Urinary bladder (tissue), 4 donors: ENCODE data around the gene SCAP. TPM values are rescaled to one million over a fixed set of nuclear protein-coding genes. Genes with fewer than 3 reads are reported as not detected.

Source experiments
- DNase-seq: peaks from one replicate; pipeline ENCODE4 v3.0.0-alpha.2; 2015; ENCODE audit errors: extremely low spot score
- H3K27ac ChIP-seq: one replicate; pipeline ENCODE4 v1.5.1; 2013; ENCODE audit warnings: low read depth, mild to moderate bottlenecking, moderate library complexity
- H3K36me3 ChIP-seq: one replicate; pipeline ENCODE4 v1.6.1; 2013; ENCODE audit warnings: mild to moderate bottlenecking, moderate library complexity; ENCODE audit not compliant: insufficient read depth
- H3K4me1 ChIP-seq: one replicate; pipeline ENCODE4 v1.6.1; 2013; ENCODE audit warnings: mild to moderate bottlenecking, moderate library complexity; ENCODE audit not compliant: insufficient read depth
- H3K4me3 ChIP-seq: one replicate; pipeline ENCODE4 v1.5.1; 2013; ENCODE audit warnings: low read depth, low read length
- WGBS: extraction: QIAGEN DNeasy Blood & Tissue Kit; methylation state at CpG from one replicate; pipeline ENCODE4 v1.1.7; 2013; 5-methylcytosine and 5-hydroxymethylcytosine counted together
- polyA plus RNA-seq: library from polyadenylated mRNA; stranded (reverse); fragments of 200-250 nt; gene quantifications from one replicate; pipeline ENCODE4 v1.2.3, GENCODE V29; 2013
- total RNA-seq: library from RNA; depleted of rRNA; stranded (reverse); fragments of >200 nt; gene quantifications from one replicate; pipeline ENCODE4 v1.2.3, GENCODE V29; 2014
- donor health status: healthy with polysubstance abuse.
- donor health status: healthy.

SCAP gene
- total and polyA plus RNA-seq, 2 donors = 44.5 to 64.4 TPM

GRCh38 chr3:47433796-47434195 lies 41.9 kb downstream of the SCAP start:
- 91% methylated on average over 3 of the region's 3 CpGs for WGBS
- peaks cover 3% of the 10 kb centered on the region for H3K36me3 ChIP-seq
- DNase-seq = no peak
- no peak overlapping the region for H3K4me3 ChIP-seq
- H3K27ac ChIP-seq = no peak overlapping the region
- H3K4me1 ChIP-seq = no peaks in the 10 kb centered on the region

GRCh38 chr3:47432673-47433072 lies 43.1 kb downstream of the SCAP start:
- H3K36me3 ChIP-seq = peaks cover 3% of the 10 kb centered on the region
- no peak overlapping the region for H3K27ac ChIP-seq
- H3K4me1 ChIP-seq = no peaks in the 10 kb centered on the region
- no peak overlapping the region for H3K4me3 ChIP-seq
- DNase-seq = no peak
- 97% methylated on average over 2 of the region's 2 CpGs for WGBS

- H3K27ac ChIP-seq = no peak overlapping the region
- H3K4me1 ChIP-seq = no peaks in the 10 kb centered on the region
- H3K4me3 ChIP-seq = no peak overlapping the region
- 73% methylated on average over 3 of the region's 3 CpGs for WGBS
- no peak for DNase-seq
- H3K36me3 ChIP-seq = peaks cover 3% of the 10 kb centered on the region
Measured at GRCh38 chr3:47431225-47431624, 44.5 kb downstream of the SCAP start.

- WGBS = 90% methylated on average over 7 of the region's 7 CpGs
- Histone ChIP-seq H3K36me3 (peaks cover 3% of the 10 kb centered on the region), H3K4me1 (no peaks in the 10 kb centered on the region), H3K27ac (no peak overlapping the region), H3K4me3 (no peak overlapping the region)
- no peak for DNase-seq
Measured at GRCh38 chr3:47430606-47431005, 45.1 kb downstream of the SCAP start.

DNA sequence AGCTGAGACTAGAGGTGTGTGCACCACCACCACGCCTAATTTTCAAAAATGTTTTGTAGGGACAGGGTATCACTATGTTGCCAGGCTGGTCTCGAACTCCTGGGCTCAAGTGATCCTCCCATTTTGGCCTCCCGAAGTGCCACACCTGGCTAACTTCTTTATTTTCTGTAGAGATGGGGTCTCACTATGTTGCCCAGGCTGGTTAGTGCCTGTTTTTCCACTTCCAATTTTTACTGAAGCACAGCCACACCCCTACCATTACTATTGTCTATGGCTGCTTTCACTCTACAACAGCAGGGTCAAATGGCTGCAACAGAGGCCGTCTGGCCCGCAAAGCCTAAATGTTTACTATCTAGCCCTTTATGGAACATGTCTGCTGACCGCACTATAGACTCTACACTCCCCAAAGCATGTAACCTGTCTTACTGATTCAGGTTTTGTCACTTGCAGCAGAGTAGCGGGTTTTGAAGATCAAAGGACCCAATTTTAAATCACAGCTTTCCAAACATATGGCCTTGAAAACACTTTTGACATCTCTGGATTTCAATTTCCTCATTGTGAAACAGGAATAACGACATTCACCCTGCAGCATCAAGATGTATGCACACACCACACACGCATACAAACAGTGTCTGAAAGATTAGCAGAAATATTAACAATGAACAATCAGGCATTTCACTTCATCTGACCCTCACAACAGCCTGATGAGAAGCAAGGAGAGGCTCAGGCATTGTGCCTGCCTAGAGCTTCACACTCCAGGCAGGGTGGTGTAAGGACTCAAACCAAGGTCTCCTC lies 46.1 kb downstream of the SCAP start:
- no peak overlapping the region for H3K27ac ChIP-seq
- DNase-seq = no peak
- H3K36me3 ChIP-seq = peaks cover 3% of the 10 kb centered on the region
- no peaks in the 10 kb centered on the region for H3K4me1 ChIP-seq
- WGBS = 93% methylated on average over 9 of the region's 9 CpGs
- H3K4me3 ChIP-seq = no peak overlapping the region

DNA sequence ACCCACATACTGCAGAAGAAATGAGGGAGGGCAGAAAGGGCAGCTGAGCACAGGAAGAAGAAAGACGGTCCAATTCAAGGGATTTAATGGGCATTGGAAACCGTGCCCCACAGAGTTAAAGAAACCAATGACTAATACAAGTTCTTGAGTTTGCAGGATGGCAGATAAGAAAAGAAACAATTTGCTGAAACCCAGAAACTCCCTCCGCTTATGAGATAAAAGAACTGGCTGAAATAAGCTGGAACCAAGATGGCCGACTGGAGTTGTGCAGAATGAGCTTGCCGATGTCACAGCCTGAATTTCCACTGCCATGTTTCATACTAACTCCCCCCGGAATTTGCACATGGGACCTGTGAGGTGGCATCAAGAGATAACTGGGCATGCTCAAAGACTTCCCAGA lies 47.1 kb downstream of the SCAP start:
- Histone ChIP-seq H3K4me1 (no peaks in the 10 kb centered on the region), H3K27ac (no peak overlapping the region), H3K36me3 (peaks cover 1% of the 10 kb centered on the region), H3K4me3 (no peak overlapping the region)
- WGBS = 91% methylated on average over 6 of the region's 6 CpGs
- no peak for DNase-seq

DNA sequence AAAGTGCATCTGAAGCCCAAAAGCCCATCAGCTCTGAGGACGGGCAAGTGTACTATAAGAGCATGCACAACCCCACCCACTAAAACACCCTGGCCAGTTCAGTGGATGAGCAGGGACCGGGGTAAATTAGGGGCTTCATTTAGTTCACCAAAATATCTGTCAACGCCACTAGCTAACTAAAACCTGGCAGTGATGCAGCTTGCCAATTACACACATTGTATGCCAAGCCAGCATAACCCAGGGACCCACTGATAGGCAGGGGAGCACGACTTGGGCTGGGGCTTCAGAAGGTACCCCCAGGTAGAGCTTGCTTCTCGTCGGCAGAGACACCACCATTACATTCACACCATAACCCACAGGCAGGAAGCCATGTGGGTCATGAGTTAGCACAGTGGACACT lies 47.9 kb downstream of the SCAP start:
- Histone ChIP-seq H3K4me1 (no peaks in the 10 kb centered on the region), H3K4me3 (no peak overlapping the region), H3K27ac (no peak overlapping the region), H3K36me3 (no peaks in the 10 kb centered on the region)
- no peak for DNase-seq
- WGBS = 92% methylated on average over 6 of the region's 6 CpGs

GRCh38 chr3:47425959-47426358 lies 49.8 kb downstream of the SCAP start:
- Histone ChIP-seq H3K4me3 (no peak overlapping the region), H3K27ac (no peak overlapping the region), H3K4me1 (no peaks in the 10 kb centered on the region), H3K36me3 (no peaks in the 10 kb centered on the region)
- 92% methylated on average over 9 of the region's 9 CpGs for WGBS
- no peak for DNase-seq

GRCh38 chr3:47425383-47425778 lies 50.4 kb downstream of the SCAP start:
- Histone ChIP-seq H3K36me3 (no peaks in the 10 kb centered on the region), H3K27ac (no peak overlapping the region), H3K4me3 (no peak overlapping the region), H3K4me1 (no peaks in the 10 kb centered on the region)
- WGBS = 85% methylated on average over 11 of the region's 11 CpGs
- no peak for DNase-seq

- Histone ChIP-seq H3K4me3 (no peak overlapping the region), H3K27ac (no peak overlapping the region), H3K36me3 (no peaks in the 10 kb centered on the region), H3K4me1 (no peaks in the 10 kb centered on the region)
- no peak for DNase-seq
- WGBS = 81% methylated on average over 15 of the region's 15 CpGs
Measured at GRCh38 chr3:47424434-47425382, 51.0 kb downstream of the SCAP start.

DNA sequence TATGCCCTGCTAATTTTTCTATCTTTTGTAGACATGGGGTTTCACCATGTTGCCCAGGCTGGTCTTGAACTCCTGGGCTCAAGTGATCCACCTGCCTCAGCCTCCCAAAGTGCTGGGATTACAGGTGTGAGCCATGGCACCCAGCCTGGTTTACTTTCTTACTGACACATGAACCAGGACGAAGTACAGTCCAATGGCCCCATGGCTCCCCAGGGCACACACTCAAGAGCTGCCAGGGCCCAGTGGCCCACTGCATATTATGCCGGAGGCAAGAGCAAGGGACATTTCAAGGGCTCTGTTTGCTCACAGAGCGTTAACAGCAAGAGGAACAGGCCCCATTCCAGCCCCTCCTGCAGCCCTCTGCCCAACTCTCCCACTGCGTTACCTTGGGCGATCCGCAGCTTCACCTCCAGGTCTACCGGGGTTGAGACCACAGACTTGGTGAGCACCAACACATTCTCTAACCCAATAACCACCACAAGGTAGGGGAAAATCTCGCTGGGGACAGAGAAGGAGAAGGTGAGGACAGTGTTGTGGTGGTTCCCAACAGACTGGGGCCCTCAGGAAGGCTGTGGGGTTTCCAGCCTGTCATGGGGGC lies 52.1 kb downstream of the SCAP start:
- DNase-seq = no peak
- Histone ChIP-seq H3K27ac (no peak overlapping the region), H3K36me3 (peaks cover 2% of the 10 kb centered on the region), H3K4me3 (no peak overlapping the region), H3K4me1 (no peaks in the 10 kb centered on the region)
- 95% methylated on average over 8 of the region's 8 CpGs for WGBS

DNA sequence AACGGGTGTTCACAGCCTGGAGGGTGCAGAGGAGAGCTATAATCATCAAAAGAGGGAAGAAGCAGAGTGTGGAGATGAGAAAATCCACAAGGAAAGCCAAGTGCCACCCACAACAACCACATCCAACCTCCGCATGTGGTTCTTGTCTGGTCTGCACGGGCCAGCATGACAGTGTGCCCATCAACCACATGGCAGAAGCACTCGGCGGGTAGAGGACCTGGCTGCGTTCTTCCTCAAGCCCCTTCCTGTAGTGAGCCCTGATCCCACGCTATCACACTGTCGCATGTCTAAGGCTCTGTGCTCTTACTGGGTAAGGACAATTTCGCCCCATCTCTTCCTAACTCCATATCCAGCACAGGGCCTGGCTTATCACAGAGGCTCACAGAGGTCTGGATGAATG lies 53.0 kb downstream of the SCAP start:
- H3K4me1 ChIP-seq = no peaks in the 10 kb centered on the region

DNA sequence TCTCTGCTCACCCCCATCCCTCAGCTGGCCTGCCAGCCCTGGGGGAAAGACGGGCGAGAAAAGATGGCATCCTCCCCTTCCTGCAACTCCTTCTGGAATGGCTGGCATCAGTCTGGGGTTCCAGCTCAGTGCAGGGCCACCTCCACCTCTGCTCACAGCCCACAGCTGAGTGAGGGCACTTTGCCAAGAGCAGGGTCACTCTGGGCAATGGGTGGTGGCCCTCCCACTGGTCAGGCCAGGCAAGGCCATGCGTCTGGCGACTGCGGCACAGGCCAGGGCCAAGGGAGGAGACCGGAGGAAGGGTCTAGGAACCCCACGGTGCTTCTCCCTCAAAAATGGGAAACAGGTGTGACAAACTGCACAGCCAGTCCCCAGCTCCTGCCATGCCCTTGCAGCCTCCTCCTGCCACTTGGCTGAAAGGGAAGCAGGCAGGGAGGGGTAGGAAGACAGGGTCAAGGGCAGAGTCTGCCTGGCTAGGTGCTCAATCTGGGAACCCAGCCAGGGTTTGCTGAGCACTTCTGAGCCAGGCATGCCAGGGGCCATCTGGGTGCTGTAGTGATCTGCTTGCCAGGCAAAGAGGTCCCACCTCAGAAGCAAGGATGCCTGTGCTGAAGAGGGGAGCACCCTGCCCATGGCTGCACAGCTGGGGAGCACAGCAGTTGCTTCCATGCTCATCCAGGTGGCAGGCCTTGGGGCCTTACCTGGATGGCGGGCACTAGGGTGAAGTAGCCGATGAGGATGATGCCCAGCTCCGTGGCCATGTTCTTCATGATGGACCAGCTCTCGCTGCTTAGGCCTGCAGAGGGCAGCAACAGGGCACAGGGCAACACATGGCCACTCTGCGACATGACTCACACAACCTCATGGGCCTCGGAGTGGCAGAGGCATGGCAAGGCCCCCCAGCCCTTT lies 53.7 kb downstream of the SCAP start:
- Histone ChIP-seq H3K4me1 (no peaks in the 10 kb centered on the region), H3K27ac (no peak overlapping the region), H3K36me3 (peaks cover 2% of the 10 kb centered on the region), H3K4me3 (no peak overlapping the region)
- DNase-seq = no peak
- WGBS = 81% methylated on average over 13 of the region's 13 CpGs

More for the DNA sequence above, 53.0 kb downstream of the SCAP start:
- peaks cover 2% of the 10 kb centered on the region for H3K36me3 ChIP-seq
- DNase-seq = no peak
- H3K4me3 ChIP-seq = no peak overlapping the region
- 93% methylated on average over 9 of the region's 9 CpGs for WGBS
- H3K27ac ChIP-seq = no peak overlapping the region
